ENCODE measurements around the gene ZHX3.

ZHX3 gene

DNA sequence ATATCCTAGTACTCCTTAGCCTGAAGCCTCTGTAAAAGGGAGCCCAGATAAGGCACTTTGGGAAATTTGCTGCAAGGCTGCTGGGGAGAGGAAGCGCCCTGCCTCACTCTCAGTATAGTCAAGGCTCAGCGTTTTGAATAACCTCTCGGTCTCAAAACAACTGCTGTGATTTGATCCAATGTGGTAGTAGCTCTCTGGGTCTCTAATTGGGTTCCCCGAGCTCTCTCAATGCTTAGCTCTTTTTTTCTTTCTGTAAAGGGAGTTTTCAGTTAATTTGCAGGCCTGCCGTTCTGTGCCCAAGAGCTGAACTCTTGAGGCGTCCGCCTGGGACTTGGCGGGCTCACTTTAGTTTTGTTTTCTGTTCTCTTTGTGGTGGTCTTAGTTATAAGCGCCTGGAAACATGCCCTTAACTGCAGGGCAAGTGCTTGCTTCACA lies 41.2 kb downstream of the ZHX3 start:
- no peaks in the 10 kb centered on the region for H3K9me3 ChIP-seq (ENCODE audit: control insufficient read depth, low read length)
- H3K27me3 ChIP-seq (replicated peaks; ENCODE audit: control insufficient read depth, insufficient read depth, low read length, poor library complexity, severe bottlenecking), result no peaks in the 10 kb centered on the region
- H3K36me3 ChIP-seq (ENCODE audit: control insufficient read depth, insufficient read depth, low read length), result no peaks in the 10 kb centered on the region
- H3K4me3 ChIP-seq (ENCODE audit: insufficient read depth, low read depth, low read length, poor library complexity, severe bottlenecking), result no peak overlapping the region
- no peaks in the 10 kb centered on the region for H3K4me1 ChIP-seq (ENCODE audit: control insufficient read depth, insufficient read depth, low read length, poor library complexity, severe bottlenecking)
- DNase-seq, result no peak
- H3K27ac ChIP-seq (ENCODE audit: insufficient read depth, low read length, poor library complexity, severe bottlenecking), result no peak overlapping the region

DNA sequence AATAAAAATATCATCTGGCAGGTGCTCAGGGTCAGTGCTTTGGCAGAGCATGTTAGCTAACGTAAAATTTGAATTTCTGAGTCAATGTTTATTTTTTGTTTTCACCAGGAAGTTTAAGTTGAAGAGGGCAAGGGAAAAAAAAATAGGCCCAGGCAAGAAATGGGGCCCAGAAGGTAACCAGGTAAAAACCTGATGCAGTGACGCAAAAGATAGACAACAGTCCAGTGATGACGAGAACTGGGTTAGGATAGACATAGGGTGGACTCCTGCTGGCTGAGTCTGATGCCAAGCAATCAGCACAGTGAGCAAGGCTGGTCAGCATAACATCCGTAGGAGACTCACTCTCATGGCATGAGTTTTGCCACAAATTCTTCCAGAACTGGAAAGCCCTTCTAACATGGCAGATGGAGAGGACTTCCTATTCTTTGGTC lies 42.2 kb downstream of the ZHX3 start:
- Histone ChIP-seq H3K4me3 (ENCODE audit: insufficient read depth, low read depth, low read length, poor library complexity, severe bottlenecking) (no peak overlapping the region), H3K27me3 (replicated peaks; ENCODE audit: control insufficient read depth, insufficient read depth, low read length, poor library complexity, severe bottlenecking) (no peaks in the 10 kb centered on the region), H3K27ac (ENCODE audit: insufficient read depth, low read length, poor library complexity, severe bottlenecking) (no peak overlapping the region), H3K36me3 (ENCODE audit: control insufficient read depth, insufficient read depth, low read length) (no peaks in the 10 kb centered on the region), H3K4me1 (ENCODE audit: control insufficient read depth, insufficient read depth, low read length, poor library complexity, severe bottlenecking) (no peaks in the 10 kb centered on the region), H3K9me3 (ENCODE audit: control insufficient read depth, low read length) (no peaks in the 10 kb centered on the region)
- no peak for DNase-seq

DNA sequence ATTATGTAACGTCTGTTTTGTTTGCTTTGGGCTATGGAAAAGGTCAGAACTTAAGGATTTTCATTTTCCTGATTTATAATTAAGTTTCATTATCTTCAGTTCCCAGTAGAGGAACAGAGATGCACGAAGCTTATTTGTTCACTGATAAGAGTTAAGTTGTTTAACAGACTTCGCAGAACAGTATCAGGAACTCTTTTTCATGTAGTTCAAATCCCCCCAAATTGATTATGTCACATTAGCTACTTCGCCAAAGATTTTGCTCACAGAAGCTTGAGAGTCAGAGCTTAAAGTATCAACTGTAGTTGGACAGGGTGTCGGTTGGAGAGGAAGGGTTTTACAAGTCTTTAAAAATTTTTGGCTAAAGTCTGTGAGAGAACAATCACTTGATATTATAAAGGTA lies 43.4 kb downstream of the ZHX3 start:
- DNase-seq, result no peak
- no peaks in the 10 kb centered on the region for H3K36me3 ChIP-seq (ENCODE audit: control insufficient read depth, insufficient read depth, low read length)
- H3K27ac ChIP-seq (ENCODE audit: insufficient read depth, low read length, poor library complexity, severe bottlenecking), result no peak overlapping the region
- no peaks in the 10 kb centered on the region for H3K4me1 ChIP-seq (ENCODE audit: control insufficient read depth, insufficient read depth, low read length, poor library complexity, severe bottlenecking)
- H3K27me3 ChIP-seq (replicated peaks; ENCODE audit: control insufficient read depth, insufficient read depth, low read length, poor library complexity, severe bottlenecking), result no peaks in the 10 kb centered on the region
- no peaks in the 10 kb centered on the region for H3K9me3 ChIP-seq (ENCODE audit: control insufficient read depth, low read length)
- no peak overlapping the region for H3K4me3 ChIP-seq (ENCODE audit: insufficient read depth, low read depth, low read length, poor library complexity, severe bottlenecking)

DNA sequence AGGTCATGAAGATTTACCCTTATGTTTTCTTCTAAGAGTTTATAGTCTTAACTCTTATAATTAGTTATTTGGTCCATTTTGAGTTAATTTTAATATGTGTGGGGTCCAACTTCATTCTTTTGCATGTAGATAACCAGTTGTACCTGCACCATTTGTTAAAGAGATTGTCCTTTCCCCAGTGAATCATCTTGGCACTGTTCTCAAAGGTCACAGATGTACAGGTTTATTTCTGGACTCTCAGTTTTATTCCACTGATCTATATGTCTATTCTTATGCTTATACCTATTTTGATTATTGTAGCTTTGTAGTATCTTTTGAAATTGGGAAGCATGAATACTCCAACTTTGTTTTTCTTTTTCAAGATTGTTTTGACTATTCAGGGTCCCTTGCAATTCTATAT lies 44.1 kb downstream of the ZHX3 start:
- H3K36me3 ChIP-seq (ENCODE audit: control insufficient read depth, insufficient read depth, low read length), result no peaks in the 10 kb centered on the region
- no peaks in the 10 kb centered on the region for H3K9me3 ChIP-seq (ENCODE audit: control insufficient read depth, low read length)
- no peak for DNase-seq
- no peak overlapping the region for H3K27ac ChIP-seq (ENCODE audit: insufficient read depth, low read length, poor library complexity, severe bottlenecking)
- H3K27me3 ChIP-seq (replicated peaks; ENCODE audit: control insufficient read depth, insufficient read depth, low read length, poor library complexity, severe bottlenecking), result no peaks in the 10 kb centered on the region
- no peak overlapping the region for H3K4me3 ChIP-seq (ENCODE audit: insufficient read depth, low read depth, low read length, poor library complexity, severe bottlenecking)
- no peaks in the 10 kb centered on the region for H3K4me1 ChIP-seq (ENCODE audit: control insufficient read depth, insufficient read depth, low read length, poor library complexity, severe bottlenecking)

DNA sequence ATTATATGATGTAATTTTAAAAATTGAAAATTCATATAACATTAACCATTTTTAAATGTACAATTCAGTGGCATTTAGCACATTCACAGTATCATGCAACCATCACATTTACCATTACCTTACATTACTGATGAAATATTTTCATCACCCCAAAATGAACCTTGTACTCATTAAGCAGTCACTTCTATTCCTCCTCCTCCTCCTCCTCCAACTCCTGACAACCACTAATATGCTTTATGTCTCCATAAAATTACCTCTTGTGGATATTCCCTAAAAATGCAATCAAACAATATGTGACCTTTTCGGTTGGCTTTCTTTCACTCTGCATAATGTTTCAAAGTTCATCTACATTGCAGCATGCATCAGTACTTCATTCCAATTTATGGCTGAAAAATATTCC lies 45.2 kb downstream of the ZHX3 start:
- DNase-seq, result no peak
- Histone ChIP-seq H3K27me3 (replicated peaks; ENCODE audit: control insufficient read depth, insufficient read depth, low read length, poor library complexity, severe bottlenecking) (no peaks in the 10 kb centered on the region), H3K9me3 (ENCODE audit: control insufficient read depth, low read length) (no peaks in the 10 kb centered on the region), H3K27ac (ENCODE audit: insufficient read depth, low read length, poor library complexity, severe bottlenecking) (no peak overlapping the region), H3K4me3 (ENCODE audit: insufficient read depth, low read depth, low read length, poor library complexity, severe bottlenecking) (no peak overlapping the region), H3K36me3 (ENCODE audit: control insufficient read depth, insufficient read depth, low read length) (no peaks in the 10 kb centered on the region), H3K4me1 (ENCODE audit: control insufficient read depth, insufficient read depth, low read length, poor library complexity, severe bottlenecking) (no peaks in the 10 kb centered on the region)

DNA sequence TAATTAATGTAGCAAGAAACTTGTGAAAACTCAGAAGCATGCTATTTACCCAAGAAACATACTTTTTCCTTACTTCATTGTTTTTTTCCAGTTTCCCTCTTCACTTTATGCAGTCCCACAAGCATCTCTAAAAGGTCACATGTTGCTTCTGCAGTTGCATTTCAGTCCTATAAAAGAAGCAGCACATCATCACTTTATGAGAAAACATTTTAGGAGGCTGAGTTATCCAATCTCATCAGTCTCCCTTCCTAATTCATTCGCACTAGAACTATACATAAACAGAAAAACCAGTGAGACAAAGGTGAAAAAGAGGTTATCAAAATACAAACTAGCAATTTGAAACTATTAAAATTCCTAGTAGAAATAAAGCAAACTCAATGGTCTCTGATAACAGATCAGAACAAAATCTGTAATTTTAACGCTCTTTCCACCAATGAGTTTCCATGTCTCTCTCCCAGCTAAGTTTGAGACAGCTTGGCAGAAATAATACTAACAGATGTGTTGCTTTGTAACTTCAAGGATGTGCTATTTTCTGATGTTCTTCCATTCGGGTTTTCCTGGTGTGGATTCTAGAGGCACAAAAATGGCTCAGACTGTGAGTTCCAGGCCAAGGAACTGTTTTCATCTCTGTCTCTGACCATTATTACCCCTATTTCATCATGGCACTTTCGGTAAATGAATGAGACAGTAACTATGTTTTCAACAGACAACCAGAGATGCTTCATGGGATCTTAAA lies 48.4 kb downstream of the ZHX3 start:
- DNase-seq, result no peak
- no peaks in the 10 kb centered on the region for H3K4me1 ChIP-seq (ENCODE audit: control insufficient read depth, insufficient read depth, low read length, poor library complexity, severe bottlenecking)
- no peak overlapping the region for H3K4me3 ChIP-seq (ENCODE audit: insufficient read depth, low read depth, low read length, poor library complexity, severe bottlenecking)
- H3K27me3 ChIP-seq (replicated peaks; ENCODE audit: control insufficient read depth, insufficient read depth, low read length, poor library complexity, severe bottlenecking), result no peaks in the 10 kb centered on the region
- H3K9me3 ChIP-seq (ENCODE audit: control insufficient read depth, low read length), result no peaks in the 10 kb centered on the region
- no peaks in the 10 kb centered on the region for H3K36me3 ChIP-seq (ENCODE audit: control insufficient read depth, insufficient read depth, low read length)
- no peak overlapping the region for H3K27ac ChIP-seq (ENCODE audit: insufficient read depth, low read length, poor library complexity, severe bottlenecking)

DNA sequence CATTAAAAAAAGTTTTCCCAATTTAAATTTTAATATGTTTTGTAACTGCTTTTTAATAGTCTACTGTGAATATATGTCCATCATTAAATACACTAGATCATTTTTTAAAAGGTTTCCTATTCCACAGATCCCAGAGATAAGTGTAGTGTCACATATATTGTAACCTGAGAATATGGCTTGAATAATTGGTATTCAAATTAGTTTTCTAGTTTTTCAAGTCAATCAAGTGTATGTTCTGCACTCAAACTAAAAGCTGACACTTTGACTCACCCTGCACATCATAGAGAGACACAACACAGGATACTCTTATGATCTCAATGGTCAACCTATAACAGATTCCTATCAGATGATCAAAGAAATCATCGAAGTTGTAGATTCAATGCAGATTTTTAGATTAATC lies 49.1 kb downstream of the ZHX3 start:
- no peak for DNase-seq
- no peaks in the 10 kb centered on the region for H3K27me3 ChIP-seq (replicated peaks; ENCODE audit: control insufficient read depth, insufficient read depth, low read length, poor library complexity, severe bottlenecking)
- no peak overlapping the region for H3K27ac ChIP-seq (ENCODE audit: insufficient read depth, low read length, poor library complexity, severe bottlenecking)
- H3K36me3 ChIP-seq (ENCODE audit: control insufficient read depth, insufficient read depth, low read length), result no peaks in the 10 kb centered on the region
- H3K9me3 ChIP-seq (ENCODE audit: control insufficient read depth, low read length), result no peaks in the 10 kb centered on the region
- H3K4me1 ChIP-seq (ENCODE audit: control insufficient read depth, insufficient read depth, low read length, poor library complexity, severe bottlenecking), result no peaks in the 10 kb centered on the region
- no peak overlapping the region for H3K4me3 ChIP-seq (ENCODE audit: insufficient read depth, low read depth, low read length, poor library complexity, severe bottlenecking)

DNA sequence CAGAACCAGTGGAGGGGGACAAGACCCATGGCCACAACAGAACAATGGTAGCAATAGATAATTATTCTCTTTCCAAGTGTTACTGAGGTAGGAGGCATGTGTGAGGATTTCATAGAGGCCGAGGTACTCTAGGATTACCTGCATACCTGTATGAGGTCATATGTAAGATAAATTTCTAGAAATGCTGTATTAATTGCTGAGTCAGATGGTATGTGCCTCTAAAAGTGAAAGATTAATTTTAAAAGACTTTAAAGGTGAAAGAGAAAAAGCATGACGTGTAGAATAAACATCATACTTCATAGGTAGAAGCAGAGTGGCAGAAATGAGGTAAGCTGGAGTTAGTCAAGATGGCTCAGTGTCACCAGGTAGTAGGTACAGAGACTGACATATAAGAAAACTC lies 51.6 kb downstream of the ZHX3 start:
- DNase-seq, result no peak
- no peaks in the 10 kb centered on the region for H3K36me3 ChIP-seq (ENCODE audit: control insufficient read depth, insufficient read depth, low read length)
- H3K27me3 ChIP-seq (replicated peaks; ENCODE audit: control insufficient read depth, insufficient read depth, low read length, poor library complexity, severe bottlenecking), result no peaks in the 10 kb centered on the region
- H3K27ac ChIP-seq (ENCODE audit: insufficient read depth, low read length, poor library complexity, severe bottlenecking), result no peak overlapping the region
- no peaks in the 10 kb centered on the region for H3K9me3 ChIP-seq (ENCODE audit: control insufficient read depth, low read length)
- no peak overlapping the region for H3K4me3 ChIP-seq (ENCODE audit: insufficient read depth, low read depth, low read length, poor library complexity, severe bottlenecking)
- no peaks in the 10 kb centered on the region for H3K4me1 ChIP-seq (ENCODE audit: control insufficient read depth, insufficient read depth, low read length, poor library complexity, severe bottlenecking)

DNA sequence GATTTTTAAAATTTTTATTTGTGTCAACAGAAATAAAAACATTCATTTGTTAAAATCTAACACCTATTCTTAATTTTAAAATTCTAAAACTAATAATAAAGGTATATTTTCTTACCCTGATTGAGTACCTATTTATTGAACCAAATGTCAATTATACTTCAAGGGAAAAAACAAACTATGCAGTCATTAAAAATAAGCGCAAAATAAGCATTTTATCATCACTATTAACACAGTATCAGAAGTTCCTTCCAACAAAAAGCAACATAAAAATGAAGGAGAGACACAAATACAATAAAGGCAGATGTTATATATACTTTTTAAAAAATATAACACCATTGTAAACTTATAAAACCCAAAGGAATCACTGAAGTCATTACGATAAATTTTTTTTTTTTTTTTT lies 52.7 kb downstream of the ZHX3 start:
- no peak overlapping the region for H3K4me3 ChIP-seq (ENCODE audit: insufficient read depth, low read depth, low read length, poor library complexity, severe bottlenecking)
- DNase-seq, result no peak
- H3K4me1 ChIP-seq (ENCODE audit: control insufficient read depth, insufficient read depth, low read length, poor library complexity, severe bottlenecking), result no peaks in the 10 kb centered on the region
- no peaks in the 10 kb centered on the region for H3K27me3 ChIP-seq (replicated peaks; ENCODE audit: control insufficient read depth, insufficient read depth, low read length, poor library complexity, severe bottlenecking)
- no peaks in the 10 kb centered on the region for H3K36me3 ChIP-seq (ENCODE audit: control insufficient read depth, insufficient read depth, low read length)
- no peak overlapping the region for H3K27ac ChIP-seq (ENCODE audit: insufficient read depth, low read length, poor library complexity, severe bottlenecking)
- no peaks in the 10 kb centered on the region for H3K9me3 ChIP-seq (ENCODE audit: control insufficient read depth, low read length)

DNA sequence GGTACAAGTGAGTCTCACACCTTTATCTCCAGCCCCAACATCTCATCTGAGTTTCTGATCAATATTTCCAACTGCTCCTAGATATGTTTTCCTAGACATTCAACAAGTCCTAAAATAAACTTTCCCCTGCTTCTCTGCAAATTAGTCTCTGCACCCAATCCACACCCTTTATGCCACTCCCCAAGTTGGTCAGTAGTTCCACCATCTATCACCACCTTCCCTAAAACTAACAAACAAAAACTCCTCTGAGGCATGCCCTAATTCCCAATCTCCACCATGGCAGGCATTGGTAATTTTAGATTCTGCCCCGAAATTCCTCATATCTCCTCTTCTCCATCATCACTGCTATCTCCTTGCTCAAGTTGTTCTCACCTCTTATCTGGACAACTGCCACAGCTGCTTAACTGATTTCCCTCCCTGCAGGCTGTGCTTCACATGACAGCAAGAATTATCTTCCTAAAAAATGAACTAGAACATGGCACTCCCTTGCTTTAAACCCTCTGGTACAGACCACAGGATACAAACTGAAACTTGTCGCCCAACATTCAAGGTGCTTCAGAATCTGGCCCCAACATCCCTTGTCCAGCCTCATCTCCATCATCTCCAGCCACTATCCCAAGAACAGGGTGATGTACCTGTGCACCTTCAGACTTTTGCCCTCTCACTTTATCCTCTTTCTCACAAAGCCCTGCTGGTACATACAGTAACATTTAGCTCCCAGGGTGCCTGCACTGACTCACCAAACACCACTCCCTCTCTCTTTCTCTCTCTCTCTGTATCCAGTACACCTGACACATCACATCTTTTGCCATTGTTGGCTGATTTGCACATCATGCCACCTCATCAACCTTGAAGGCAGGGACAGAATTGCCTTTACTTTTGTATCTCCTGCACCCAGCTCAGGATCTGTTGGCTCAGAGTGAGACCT lies 55.5 kb downstream of the ZHX3 start:
- no peaks in the 10 kb centered on the region for H3K4me1 ChIP-seq (ENCODE audit: control insufficient read depth, insufficient read depth, low read length, poor library complexity, severe bottlenecking)
- no peaks in the 10 kb centered on the region for H3K9me3 ChIP-seq (ENCODE audit: control insufficient read depth, low read length)
- H3K27ac ChIP-seq (ENCODE audit: insufficient read depth, low read length, poor library complexity, severe bottlenecking), result no peak overlapping the region
- no peak overlapping the region for H3K4me3 ChIP-seq (ENCODE audit: insufficient read depth, low read depth, low read length, poor library complexity, severe bottlenecking)
- H3K27me3 ChIP-seq (replicated peaks; ENCODE audit: control insufficient read depth, insufficient read depth, low read length, poor library complexity, severe bottlenecking), result no peaks in the 10 kb centered on the region
- DNase-seq, result no peak
- no peaks in the 10 kb centered on the region for H3K36me3 ChIP-seq (ENCODE audit: control insufficient read depth, insufficient read depth, low read length)
